GM12878 (cell line): ENCODE results near the gene GALNT12. TPM values are rescaled to one million over a fixed set of nuclear protein-coding genes. Genes with fewer than 3 reads are reported as not detected.

Source experiments
- ATAC-seq: fragments of 200-7000 bp; cut with Tn5 transposase; 3 replicates; pipeline ENCODE4 v1.9.1; 2020; ENCODE audit warnings: mild to moderate bottlenecking, moderate library complexity
- BruUV-seq: library from RNA; stranded (reverse); fragments of 400-500 nt; replicated peaks from 2 replicates; lab custom pipeline; 2021; lab: Mats Ljungman, UMichigan
- CTCF ChIA-PET: fragments of 300-600 bp; sonication (Branson Sonifier 250); formaldehyde crosslinking; extraction: SDS; loops from one replicate; lab custom pipeline; 2021; ENCODE audit warnings: inconsistent platforms; lab: Yijun Ruan, JAX
- POLR2A ChIA-PET: fragments of 350-600 bp; formaldehyde crosslinking; extraction: SDS; loops from one replicate; lab custom pipeline; 2021; ENCODE audit warnings: inconsistent platforms; lab: Charles Lee
- RAD21 ChIA-PET: fragments of 300-600 bp; sonication (Branson Sonifier 250); formaldehyde crosslinking; loops from one replicate; lab custom pipeline; 2023; ENCODE audit warnings: antibody characterized with exemption; ENCODE audit not compliant: unreplicated experiment; lab: Charles Lee
- SMC1A ChIA-PET: fragments of 300-600 bp; sonication (Branson Sonifier 250); formaldehyde crosslinking; loops from one replicate; lab custom pipeline; 2023; ENCODE audit not compliant: unreplicated experiment, uncharacterized antibody; lab: Charles Lee
- DNase-seq: peaks from one replicate; pipeline ENCODE4 v3.0.0-alpha.2; 2011; ENCODE audit warnings: low read depth, low spot score
- FAIRE-seq: peaks from 3 replicates; lab custom pipeline; 2011; peaks lifted over from hg19 to GRCh38; lab: Jason Lieb, UNC
- H2AFZ ChIP-seq: 2 replicates; pipeline ENCODE4 v1.6.0; 2011; ENCODE audit warnings: low read depth, low read length, control low read depth; ENCODE audit not compliant: control insufficient read depth
- H3K27ac ChIP-seq: 2 replicates; pipeline ENCODE4 v1.5.1; 2011; ENCODE audit warnings: control low read depth; ENCODE audit not compliant: control insufficient read depth, insufficient read depth
- H3K27me3 ChIP-seq, 2 experiments: replicated peaks in 1 of 2; 2 replicates each; pipeline versions ENCODE4 v1.6.0 to v1.6.1; 2011; ENCODE audit warnings: low read length in 1 of 2; ENCODE audit not compliant: control insufficient read depth in 2 of 2, insufficient read depth in 2 of 2
- H3K36me3 ChIP-seq, 2 experiments: 2 replicates each; pipeline ENCODE4 v1.5.1; 2011; ENCODE audit warnings: low read length in 1 of 2; ENCODE audit not compliant: control insufficient read depth in 2 of 2, insufficient read depth in 2 of 2
- H3K4me1 ChIP-seq: 2 replicates; pipeline ENCODE4 v1.6.1; 2011; ENCODE audit warnings: mild to moderate bottlenecking, low read length, moderate library complexity, mixed read lengths; ENCODE audit not compliant: control insufficient read depth, insufficient read depth
- H3K4me2 ChIP-seq: 2 replicates; pipeline ENCODE4 v1.6.0; 2011; ENCODE audit warnings: control low read depth; ENCODE audit not compliant: control insufficient read depth, insufficient read depth
- H3K4me3 ChIP-seq: fragments of 200-600 bp; sonication (generic); 2 replicates; pipeline ENCODE4 v1.5.1; 2016
- H3K79me2 ChIP-seq: 2 replicates; pipeline ENCODE4 v1.6.0; 2011; ENCODE audit warnings: low read length; ENCODE audit not compliant: control insufficient read depth, insufficient read depth
- H3K9ac ChIP-seq: 2 replicates; pipeline ENCODE4 v1.8.0; 2011; ENCODE audit warnings: low read length, control low read depth, mixed read lengths; ENCODE audit not compliant: control insufficient read depth, insufficient read depth
- H3K9me3 ChIP-seq: replicated peaks from 3 replicates; pipeline ENCODE4 v1.5.1; 2011; ENCODE audit warnings: mild to moderate bottlenecking, low read length; ENCODE audit not compliant: control insufficient read depth, insufficient read depth
- H4K20me1 ChIP-seq: 2 replicates; pipeline ENCODE4 v1.6.0; 2011; ENCODE audit not compliant: control insufficient read depth, insufficient read depth
- BACH1 ChIP-seq: fragments of 450-650 bp; IDR thresholded peaks from 2 replicates; pipeline ENCODE4 v1.6.1; 2017; ENCODE audit warnings: mild to moderate bottlenecking, borderline replicate concordance
- CBX5 ChIP-seq: sonication (generic); IDR thresholded peaks from 2 replicates; pipeline ENCODE4 v1.6.1; 2016; ENCODE audit warnings: low read depth, moderate library complexity, mild to moderate bottlenecking, inconsistent platforms
- CEBPB ChIP-seq, 2 experiments: fragments of 150-350 bp in 1 of 2; IDR thresholded peaks; 2 replicates each; pipeline ENCODE4 v1.6.1; 2012 to 2014; ENCODE audit warnings: low read depth in 2 of 2, low read length in 2 of 2, borderline replicate concordance in 1 of 2, inconsistent platforms in 1 of 2
- EP300 ChIP-seq, 2 experiments: fragments of 150-350 bp in 1 of 2; IDR thresholded peaks; 2 replicates each; pipeline ENCODE4 v1.6.1; 2011 to 2012; ENCODE audit warnings: low read depth in 2 of 2, low read length in 2 of 2, borderline replicate concordance in 1 of 2, improper control_type of control experiment in 1 of 2, inconsistent platforms in 1 of 2; ENCODE audit not compliant: control insufficient read depth in 1 of 2
- RUNX3 ChIP-seq: IDR thresholded peaks from 2 replicates; pipeline ENCODE4 v1.6.1; 2012; ENCODE audit warnings: low read length, inconsistent platforms
- SMAD5 ChIP-seq: IDR thresholded peaks from 2 replicates; pipeline ENCODE4 v1.6.1; 2016; ENCODE audit warnings: antibody characterized with exemption, low read depth
- WRNIP1 ChIP-seq: IDR thresholded peaks from 2 replicates; pipeline ENCODE4 v1.6.1; 2011; ENCODE audit warnings: low read depth, low read length, improper control_type of control experiment, borderline replicate concordance
- WGBS: methylation state at CpG from one replicate; pipeline ENCODE4 v1.1.6; 2016; ENCODE audit warnings: low lambda C conversion rate; ENCODE audit not compliant: insufficient replicate concordance, insufficient coverage; ENCODE audit errors: missing lambda C conversion rate; 5-methylcytosine and 5-hydroxymethylcytosine counted together
- in situ Hi-C: fragments of 300-500 bp; cut with MboI; formaldehyde crosslinking; loops from 9 replicates; pipeline ENCODE4 v1.14.3; 2018; ENCODE audit warnings: mixed read lengths
- intact Hi-C: fragments of 100-400 bp; cut with micrococcal nuclease; formaldehyde crosslinking; loops from one replicate; pipeline ENCODE4 v1.14.2; 2022; ENCODE audit not compliant: unreplicated experiment
- polyA plus RNA-seq, 11 experiments: library from polyadenylated mRNA; depleted of rRNA in 4 of 11; unstranded in 6 of 11; stranded (reverse) in 5 of 11; fragments of >200 nt; fragmentation: Nextera tagmentation in 4 of 11; fragmentation: Illumina TruSeq in 1 of 11; extraction: Ambion mirVana in 4 of 11; extraction: Trizol in 1 of 11; gene quantifications; 1 replicate in 1 of 11; 2 replicates in 10 of 11; pipeline versions ENCODE4 v1.2.1 to v1.2.3, GENCODE V29; 2011 to 2016; ENCODE audit warnings: inconsistent platforms in 2 of 11, missing spikeins in 2 of 11, low read depth in 1 of 11
- total RNA-seq, 4 experiments: library from RNA; depleted of rRNA in 3 of 4; stranded (reverse); fragments of >200 nt in 3 of 4; fragmentation: Illumina TruSeq in 1 of 4; extraction: Trizol in 1 of 4; gene quantifications; 2 replicates each; pipeline versions ENCODE4 v1.2.1 to v1.2.3, GENCODE V29; 2013 to 2021

GALNT12 gene
- total and polyA plus RNA-seq, 10 of the 15 experiments (the other 5 are each of a cell fraction or from before 2014, with no cell fraction given) = 0.13 to 5.3 (median 3.2) TPM

DNA sequence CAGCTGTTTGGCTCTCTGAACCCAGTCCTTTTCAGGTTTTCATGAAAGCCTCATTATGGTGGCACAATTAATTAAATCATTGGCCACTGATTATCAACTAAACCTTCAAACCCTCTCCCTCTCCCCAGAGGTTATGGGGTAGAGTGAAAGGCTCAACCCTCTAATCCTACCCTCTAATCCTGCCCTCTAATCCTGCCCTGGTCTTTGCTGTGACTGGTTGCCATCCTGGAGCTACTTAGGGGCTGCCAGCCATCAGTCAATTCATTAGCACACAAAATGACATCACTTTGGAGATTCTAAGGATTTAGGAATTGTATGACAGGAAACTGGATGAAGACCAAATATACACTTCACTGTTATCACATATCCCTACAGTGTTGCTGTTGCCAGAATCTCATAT lies 47.2 kb upstream of the GALNT12 start:
- ChIA-PET SMC1A (no interaction called here), CTCF (interaction anchor here (1.0 to 1.3 kb wide), 2 partner anchors 16 to 252 kb away, joined by 3 to 4 read pairs; no protein-coding TSS in a partner anchor), RAD21 (no interaction called here), POLR2A (no interaction called here)
- TF ChIP-seq SMAD5 = no peak
- no peak for TF ChIP-seq WRNIP1
- Histone ChIP-seq H3K36me3 (no peaks in the 10 kb centered on the region), H3K27ac (no peak overlapping the region), H3K9me3 (no peaks in the 10 kb centered on the region), H3K79me2 (no peaks in the 10 kb centered on the region), H3K4me1 (no peaks in the 10 kb centered on the region), H3K4me2 (no peak overlapping the region), H2AFZ (no peak overlapping the region), H4K20me1 (no peaks in the 10 kb centered on the region), H3K9ac (no peak overlapping the region), H3K27me3 (no peaks in the 10 kb centered on the region), H3K4me3 (no peak overlapping the region)
- intact Hi-C loops = no loop called here
- in situ Hi-C loops = no loop called here
- ATAC-seq (no peak), FAIRE-seq (no peak), DNase-seq (no peak)
- no TSS peak for BruUV-seq

DNA sequence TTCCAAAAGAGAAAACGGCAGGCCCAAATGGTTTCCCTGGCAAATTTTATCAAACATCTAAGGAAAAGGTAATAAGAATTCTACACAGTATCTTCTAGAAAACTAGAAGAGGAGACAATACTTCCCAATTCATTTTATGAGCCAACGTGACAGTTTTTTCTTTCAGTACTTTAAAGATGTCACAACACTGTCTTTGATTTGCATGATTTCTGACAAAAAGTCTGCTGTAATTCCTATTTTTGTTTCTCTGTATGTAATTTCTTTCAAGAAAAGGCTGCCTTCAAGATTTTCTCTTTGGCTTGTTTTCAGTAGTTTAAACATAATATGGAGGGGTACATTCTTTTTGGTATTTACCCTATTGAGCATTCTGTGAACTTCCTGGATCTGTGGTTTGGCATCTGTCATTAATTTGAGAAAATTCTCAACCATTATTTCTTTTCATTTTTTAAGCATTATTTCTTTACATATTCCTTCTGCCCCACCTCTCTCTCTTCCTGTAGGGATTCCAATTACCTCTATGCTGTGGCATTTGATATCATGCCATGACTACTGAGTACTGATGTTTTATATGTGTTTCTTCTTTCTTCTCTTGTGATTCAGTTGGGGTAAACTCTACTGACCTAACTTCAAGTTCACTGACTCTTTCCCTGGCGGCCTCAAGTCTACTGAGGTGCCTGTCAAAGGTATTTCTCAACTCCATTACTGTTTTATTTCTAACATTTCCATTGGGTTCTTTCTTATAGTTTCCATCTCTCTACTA lies 43.3 kb upstream of the GALNT12 start:
- H3K9me3 ChIP-seq = no peaks in the 10 kb centered on the region
- in situ Hi-C loops (no loop called here), intact Hi-C loops (no loop called here)
- CTCF ChIA-PET = interaction anchor here (2.9 kb wide), 1 partner anchor 12 kb away, joined by 22 read pairs; no protein-coding TSS in a partner anchor
- no peaks in the 10 kb centered on the region for H4K20me1 ChIP-seq
- POLR2A ChIA-PET = no interaction called here
- no peaks in the 10 kb centered on the region for H3K79me2 ChIP-seq
- no peak overlapping the region for H3K9ac ChIP-seq
- RAD21 ChIA-PET = no interaction called here
- TF ChIP-seq RUNX3 = no peak
- TF ChIP-seq CBX5 = no peak
- no peak for TF ChIP-seq BACH1
- TF ChIP-seq CEBPB (IDR thresholded peaks at IDR 0.05; ENCODE audit: borderline replicate concordance in 1 of 2, low read depth in 2 of 2, low read length in 2 of 2) = no peak
- TF ChIP-seq EP300 (IDR thresholded peaks at IDR 0.05; ENCODE audit: borderline replicate concordance in 1 of 2, control insufficient read depth in 1 of 2, low read depth in 2 of 2, low read length in 2 of 2) = no peak
- no TSS peak for BruUV-seq
- H3K4me1 ChIP-seq = no peaks in the 10 kb centered on the region
- ATAC-seq (no peak), FAIRE-seq (no peak), DNase-seq (no peak)
- WGBS = 51% methylated on average over 3 of the region's 3 CpGs
- no peak overlapping the region for H2AFZ ChIP-seq
- no peak overlapping the region for H3K4me2 ChIP-seq
- no peaks in the 10 kb centered on the region for H3K36me3 ChIP-seq
- SMC1A ChIA-PET = interaction anchor here (2.9 kb wide), 1 partner anchor 11 kb away, joined by 10 read pairs; no protein-coding TSS in a partner anchor
- H3K27me3 ChIP-seq = no peaks in the 10 kb centered on the region
- H3K4me3 ChIP-seq = no peak overlapping the region
- no peak overlapping the region for H3K27ac ChIP-seq
